Measurements from ENCODE around the gene FASTKD2. TPM values are rescaled to one million over a fixed set of nuclear protein-coding genes. Genes with fewer than 3 reads are reported as not detected.

Gene FASTKD2
- 10 to 100 TPM; 24.8 to 35.9 TPM for total RNA-seq

DNA sequence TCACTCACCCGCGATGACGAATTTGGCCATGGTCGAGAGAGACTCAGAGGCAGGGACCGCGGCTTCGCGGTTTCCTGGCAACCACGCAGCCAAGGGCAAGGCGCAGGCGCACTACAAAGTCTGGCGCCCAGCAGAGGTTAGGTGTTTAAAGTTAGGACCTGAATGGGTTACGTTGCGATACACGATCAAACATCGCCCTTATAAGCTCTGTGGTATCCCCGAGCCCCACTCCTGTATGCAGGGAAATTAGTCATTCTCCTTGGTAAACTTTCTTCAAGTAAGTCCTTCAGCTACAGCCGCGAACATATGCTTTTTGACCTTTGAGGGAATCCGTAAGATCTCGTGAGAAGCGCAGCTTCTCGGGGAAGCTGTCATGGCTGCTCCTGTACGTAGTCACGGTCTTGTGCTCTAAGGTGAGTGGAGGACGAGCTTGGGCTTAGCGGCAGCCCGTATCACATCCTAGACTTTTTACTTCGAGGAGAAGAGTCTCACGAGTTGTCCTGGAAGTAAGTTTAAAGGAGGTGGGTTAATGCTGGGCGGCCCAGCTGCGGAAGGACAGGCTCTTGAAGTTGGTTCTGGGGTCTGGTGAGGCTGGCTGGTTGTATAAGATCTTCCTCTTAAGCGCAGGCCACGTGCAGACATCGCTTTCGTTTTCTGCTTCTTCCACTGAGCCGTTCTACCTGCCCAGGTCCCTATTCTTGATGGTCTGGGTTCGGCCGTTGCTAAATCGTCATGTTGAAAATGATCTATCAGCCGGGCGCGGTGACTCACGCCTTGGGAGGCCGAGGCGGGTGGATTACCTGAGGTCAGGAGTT is at the start of gene FASTKD2, which contains the start of gene MDH1B:
FASTKD2 (plus strand) TSS at position 365 of the 815 bp plus-strand sequence. CDS start 1,088 bp downstream, outside the sequence.
MDH1B (minus strand) TSS at position 87 of the 815 bp plus-strand sequence; CDS start at position 30, 57 bp downstream.
- ATAC-seq (peak; percentile 90 to 91), DNase-seq (ENCODE audit: low spot score in 2 of 2) (peak; percentile 80 to 96)
- Mint-ChIP-seq H3K27ac (peak within 1 kb of the TSS in 1 of 2 donors; percentile 98), H3K36me3 (peaks cover 11 to 22% of the 10 kb centered on the region in 2 donors), H3K9me3 (no peaks in the 10 kb centered on the region)

DNA sequence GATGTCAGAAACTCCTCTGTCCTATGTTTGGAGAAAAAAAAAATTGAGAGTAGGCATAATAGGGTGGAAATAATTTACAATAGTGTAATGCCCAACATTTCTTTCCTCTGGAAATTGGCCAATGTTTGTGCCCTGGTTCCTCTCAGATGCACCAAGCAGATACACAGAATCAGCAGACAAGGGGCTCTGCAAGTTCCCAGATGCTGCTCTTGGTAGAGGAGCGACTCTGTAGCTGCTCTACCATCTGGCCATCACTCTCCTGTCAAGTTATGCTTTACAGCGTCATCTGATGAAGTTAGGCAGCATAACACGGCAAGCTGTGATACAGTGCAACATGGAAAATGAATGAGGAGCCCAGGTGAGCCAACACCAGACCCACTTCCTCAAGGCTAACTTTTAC is 48.8 kb upstream of the FASTKD2 start:
- Mint-ChIP-seq H3K36me3 (no peaks in the 10 kb centered on the region), H3K27ac (no peak overlapping the region), H3K9me3 (no peaks in the 10 kb centered on the region)
- ATAC-seq, result no peak
- DNase-seq (ENCODE audit: low spot score in 2 of 2), result no peak

DNA sequence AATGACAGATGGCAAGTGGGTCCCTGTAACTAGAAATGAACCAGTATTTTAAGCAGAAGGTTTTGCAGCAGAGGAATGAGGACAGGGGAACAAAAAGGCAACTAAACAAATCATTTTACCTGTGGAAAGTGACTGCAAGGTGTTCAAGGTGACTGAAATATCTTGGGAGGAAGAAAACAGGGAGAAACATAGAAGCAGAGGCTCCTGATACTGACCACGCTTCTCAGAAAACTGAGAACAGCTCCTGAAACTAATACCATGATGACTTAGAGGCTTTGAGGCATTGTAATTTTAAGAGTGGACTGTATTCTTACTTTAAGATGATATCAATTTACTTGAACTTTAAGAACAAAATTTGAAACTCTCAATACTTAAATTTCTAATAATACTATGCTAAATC is 47.1 kb upstream of the FASTKD2 start, which contains the start of gene DYTN:
DYTN (minus strand) TSS at position 101 of the 400 bp plus-strand sequence. CDS start 117 bp downstream, outside the sequence.
- no peak for ATAC-seq

DNA sequence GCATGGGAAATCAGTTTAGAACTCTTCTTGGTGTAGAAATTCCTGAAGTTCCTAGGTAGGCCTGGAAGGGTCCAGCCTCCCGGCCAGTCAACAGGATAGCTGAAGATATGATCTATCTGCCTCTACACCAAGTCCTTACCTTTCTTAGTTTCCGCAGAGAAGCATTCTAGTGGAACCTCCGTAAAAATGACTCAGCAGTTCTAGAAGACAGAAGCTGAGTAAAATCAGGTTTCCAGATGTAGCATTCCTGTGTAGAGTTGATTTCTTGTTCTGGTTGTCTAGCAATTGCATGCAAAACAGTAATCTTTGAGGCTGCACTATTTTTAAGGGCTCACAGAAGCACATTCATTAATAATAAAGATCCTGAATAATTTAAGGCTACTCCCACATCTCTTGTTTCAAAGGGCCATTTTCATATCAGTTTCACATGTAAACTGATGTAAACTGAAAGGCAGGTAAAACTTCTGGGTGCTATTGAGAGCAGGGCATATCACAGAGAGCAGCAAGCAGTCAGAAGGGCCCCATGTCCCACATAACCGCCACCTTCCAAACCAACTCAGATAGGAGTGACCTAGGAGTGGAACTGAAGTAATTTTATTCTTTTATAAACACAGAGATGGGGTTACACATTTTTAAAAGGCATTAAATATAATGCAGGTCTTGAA is 44.0 kb upstream of the FASTKD2 start:
- DNase-seq (ENCODE audit: low spot score in 2 of 2), result no peak
- peak in 1 of 2 donors; percentile 16 for ATAC-seq
- H3K9me3 Mint-ChIP-seq, result peaks cover 0 to 4% of the 10 kb centered on the region in 2 donors
- peaks cover 4 to 5% of the 10 kb centered on the region in 2 donors for H3K36me3 Mint-ChIP-seq
- H3K27ac Mint-ChIP-seq, result no peak overlapping the region

More for the DNA sequence above, 47.1 kb upstream of the FASTKD2 start, which contains the start of gene DYTN:
- H3K27ac Mint-ChIP-seq, result no peak within 1 kb of the TSS
- H3K36me3 Mint-ChIP-seq, result peaks cover 4 to 5% of the 10 kb centered on the region in 2 donors
- DNase-seq (ENCODE audit: low spot score in 2 of 2), result no peak
- H3K9me3 Mint-ChIP-seq, result peaks cover 0 to 4% of the 10 kb centered on the region in 2 donors

DNA sequence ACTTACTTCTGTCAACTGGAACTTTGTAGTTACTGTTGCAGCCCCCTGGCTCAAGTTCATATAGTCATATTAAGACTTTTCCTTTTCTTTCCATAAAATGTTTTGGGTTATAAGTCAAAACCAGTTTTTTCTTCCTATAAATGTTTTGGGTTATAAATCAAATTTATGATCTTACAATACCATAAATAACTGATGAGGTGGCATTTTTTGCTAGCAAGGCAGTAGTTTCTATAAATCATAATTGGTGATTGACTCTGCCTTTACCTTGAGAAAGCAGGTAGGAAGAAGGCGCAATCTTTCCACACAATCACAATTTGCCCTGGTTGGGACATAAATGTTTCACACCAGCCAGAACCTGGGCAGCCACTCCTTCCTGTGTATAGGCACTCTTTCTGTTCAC is 42.1 kb upstream of the FASTKD2 start:
- ATAC-seq (no peak), DNase-seq (ENCODE audit: low spot score in 2 of 2) (no peak)
- peaks cover 0 to 4% of the 10 kb centered on the region in 2 donors for H3K9me3 Mint-ChIP-seq
- no peak overlapping the region for H3K27ac Mint-ChIP-seq
- peaks cover 4 to 5% of the 10 kb centered on the region in 2 donors for H3K36me3 Mint-ChIP-seq

DNA sequence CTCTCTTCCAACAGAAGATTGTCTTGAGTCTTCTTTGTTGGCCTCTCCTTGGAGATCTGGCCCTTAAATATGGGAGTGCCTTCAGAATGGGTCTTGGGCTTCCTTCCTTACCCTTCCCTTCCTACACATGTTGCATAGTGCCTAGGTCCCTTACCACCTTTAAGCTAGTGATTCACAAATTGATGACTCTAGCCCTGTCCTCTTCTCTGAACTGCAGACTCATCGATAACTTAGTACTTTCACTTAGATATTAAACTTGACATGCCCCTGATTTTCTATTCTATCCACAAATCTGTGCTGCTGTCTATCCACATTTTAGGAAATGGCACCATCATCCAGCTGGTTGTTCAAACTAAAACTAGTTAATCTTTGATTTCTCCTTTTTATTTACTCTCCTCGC is 38.1 kb upstream of the FASTKD2 start:
- DNase-seq (ENCODE audit: low spot score in 2 of 2) (no peak), ATAC-seq (no peak)
- peaks cover 0 to 1% of the 10 kb centered on the region in 2 donors for H3K9me3 Mint-ChIP-seq
- H3K27ac Mint-ChIP-seq, result no peak overlapping the region
- peaks cover 2% of the 10 kb centered on the region in 2 donors for H3K36me3 Mint-ChIP-seq

DNA sequence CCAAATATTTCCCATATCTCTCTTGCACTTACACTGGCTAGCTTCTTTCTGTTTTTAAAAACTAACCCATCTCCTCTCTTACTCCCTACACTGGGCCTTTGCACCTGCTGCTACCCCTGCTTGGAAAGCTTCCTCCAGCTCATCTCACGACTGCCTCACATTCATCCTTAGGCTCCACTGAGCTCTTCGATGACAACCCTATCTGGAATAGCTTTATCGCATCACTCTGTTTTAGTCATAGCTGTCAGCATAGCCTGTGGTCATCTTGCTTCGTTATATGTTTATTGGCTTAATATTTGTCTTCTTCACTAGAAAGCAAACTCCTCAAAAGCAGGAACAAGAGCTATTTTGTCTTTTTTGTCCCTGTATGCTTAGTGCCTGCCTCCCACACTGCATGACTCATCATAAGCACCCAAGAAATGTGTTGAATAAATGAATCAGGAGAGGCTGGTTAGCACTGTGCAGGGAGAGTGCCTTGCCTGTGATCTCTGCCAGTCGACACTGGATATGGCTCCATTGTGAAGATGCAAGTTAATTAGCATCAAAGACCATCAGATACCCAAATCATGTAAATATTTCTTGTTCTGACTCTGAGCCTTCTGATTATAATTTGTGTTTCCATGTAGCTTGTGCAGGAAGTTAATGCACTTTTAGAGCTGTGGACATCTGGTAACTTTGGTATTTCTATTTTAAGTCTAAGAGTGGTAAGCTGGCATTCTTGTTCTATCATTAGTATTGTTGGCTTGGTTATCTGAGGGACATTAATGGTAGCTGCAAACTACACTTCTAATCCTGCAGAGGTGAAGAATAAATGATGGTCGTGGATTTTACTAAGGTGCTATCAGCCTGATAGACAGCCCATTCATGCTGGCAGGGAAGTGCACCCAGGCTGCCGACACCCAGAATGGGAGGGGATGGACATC is 36.9 kb upstream of the FASTKD2 start:
- peak; percentile 57 to 95 for ATAC-seq
- Mint-ChIP-seq H3K36me3 (no peaks in the 10 kb centered on the region), H3K27ac (peak overlapping the region in 1 of 2 donors; percentile 58), H3K9me3 (no peaks in the 10 kb centered on the region)
- no peak for DNase-seq (ENCODE audit: low spot score in 2 of 2)

DNA sequence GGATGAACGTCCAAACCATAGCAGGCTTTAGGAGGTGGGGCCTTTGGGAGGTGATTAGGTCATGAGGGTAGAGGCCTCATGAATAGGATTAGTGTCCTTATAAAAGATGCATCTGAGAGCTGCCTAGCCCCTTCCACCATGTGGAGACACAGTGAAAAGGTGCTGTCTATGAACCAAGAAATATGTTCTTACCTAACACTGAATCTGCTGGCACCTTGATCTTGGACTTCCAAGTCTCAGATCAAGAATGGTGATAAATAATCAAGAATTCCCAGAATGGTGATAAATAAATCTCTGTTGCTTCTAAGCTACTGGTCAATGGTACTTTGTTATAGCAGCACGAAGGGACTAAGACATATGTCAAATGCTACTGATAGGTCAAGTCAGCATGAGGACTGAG is 32.1 kb upstream of the FASTKD2 start:
- Mint-ChIP-seq H3K27ac (no peak overlapping the region), H3K36me3 (no peaks in the 10 kb centered on the region), H3K9me3 (no peaks in the 10 kb centered on the region)
- DNase-seq (ENCODE audit: low spot score in 2 of 2), result no peak
- no peak for ATAC-seq

DNA sequence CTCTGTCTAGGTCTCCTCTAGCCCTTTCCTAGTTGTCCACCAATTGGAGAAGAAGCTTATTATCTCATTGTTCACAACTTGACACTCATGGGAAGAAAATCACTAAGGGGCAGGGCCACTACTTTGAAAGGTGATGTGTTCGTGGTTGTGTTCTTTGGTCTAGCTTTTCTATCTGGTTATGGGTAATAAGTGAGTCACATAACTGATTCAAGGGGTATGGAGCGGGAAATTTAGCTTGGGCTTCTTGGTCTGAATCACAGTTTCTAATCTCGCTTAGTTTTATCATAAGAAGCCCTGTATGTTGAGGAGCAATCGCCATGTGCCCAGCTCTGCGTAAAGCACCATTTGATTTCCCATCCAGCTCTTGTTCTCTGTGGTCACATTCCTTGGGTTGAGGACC is 28.5 kb upstream of the FASTKD2 start:
- Mint-ChIP-seq H3K27ac (no peak overlapping the region), H3K9me3 (no peaks in the 10 kb centered on the region), H3K36me3 (no peaks in the 10 kb centered on the region)
- peak; percentile 94 to 98 for ATAC-seq
- DNase-seq (ENCODE audit: low spot score in 2 of 2), result peak in 1 of 2 donors; percentile 9

DNA sequence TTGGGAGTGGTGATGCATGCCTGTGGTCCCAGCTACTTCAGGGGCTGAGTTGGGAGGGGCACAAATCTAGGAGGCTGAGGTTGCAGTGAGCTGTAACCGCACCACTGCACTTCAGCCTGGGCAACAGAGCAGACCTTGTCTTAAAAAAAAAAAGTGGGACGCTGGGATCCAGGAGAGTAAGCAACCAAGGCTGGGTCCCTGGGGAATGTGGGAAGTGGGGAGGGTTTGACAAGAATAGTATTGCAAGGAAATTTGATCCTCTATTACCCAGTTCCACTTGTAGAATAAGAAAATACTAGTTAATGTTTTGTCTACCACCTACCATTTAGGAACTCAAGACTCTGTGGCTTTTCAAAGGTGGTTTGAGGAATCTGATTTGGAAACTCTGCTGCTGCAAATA is 26.1 kb upstream of the FASTKD2 start:
- DNase-seq (ENCODE audit: low spot score in 2 of 2), result no peak
- no peaks in the 10 kb centered on the region for H3K36me3 Mint-ChIP-seq
- no peak overlapping the region for H3K27ac Mint-ChIP-seq

DNA sequence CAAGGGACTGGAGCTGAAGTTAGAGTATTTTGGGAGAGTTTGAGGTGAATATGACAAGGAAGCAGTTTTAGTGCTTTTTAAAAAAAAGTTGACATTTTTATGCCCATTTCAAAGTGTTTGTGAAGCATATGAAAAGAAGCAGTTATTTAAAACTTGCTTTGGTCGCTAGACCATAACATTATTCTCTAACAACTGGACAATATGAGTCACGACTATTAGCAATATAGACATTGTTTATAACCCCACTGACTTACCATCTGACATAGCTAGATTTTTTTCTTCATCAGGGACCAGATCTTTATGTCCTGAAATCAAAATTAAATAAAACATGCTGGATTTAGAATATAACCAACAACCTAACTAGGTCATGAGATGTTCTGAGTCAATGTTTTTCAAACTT is 24.6 kb upstream of the FASTKD2 start:
- DNase-seq (ENCODE audit: low spot score in 2 of 2) (no peak), ATAC-seq (no peak)
- Mint-ChIP-seq H3K9me3 (no peaks in the 10 kb centered on the region), H3K27ac (no peak overlapping the region), H3K36me3 (no peaks in the 10 kb centered on the region)

More for the DNA sequence above, 26.1 kb upstream of the FASTKD2 start:
- no peaks in the 10 kb centered on the region for H3K9me3 Mint-ChIP-seq
- ATAC-seq, result no peak

DNA sequence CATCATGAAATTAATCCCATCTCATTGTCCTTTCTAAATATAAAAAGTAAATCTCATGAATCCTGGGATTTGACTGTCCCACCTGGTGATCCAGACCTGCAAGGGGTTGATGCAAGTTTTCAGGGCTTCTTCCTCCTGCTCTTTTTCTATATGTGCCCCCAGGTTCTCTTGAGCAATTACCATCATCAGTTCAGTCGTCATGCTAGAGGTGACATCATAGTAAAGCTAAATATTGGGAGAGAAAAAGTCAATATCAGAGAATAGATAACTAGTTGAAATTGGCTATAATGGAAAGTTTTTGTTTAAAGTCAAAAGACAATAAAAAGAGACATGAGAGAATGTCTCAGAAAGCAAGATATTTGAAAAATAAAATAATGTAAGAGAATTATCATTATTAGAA is 8.6 kb upstream of the FASTKD2 start:
- no peak overlapping the region for H3K27ac Mint-ChIP-seq

DNA sequence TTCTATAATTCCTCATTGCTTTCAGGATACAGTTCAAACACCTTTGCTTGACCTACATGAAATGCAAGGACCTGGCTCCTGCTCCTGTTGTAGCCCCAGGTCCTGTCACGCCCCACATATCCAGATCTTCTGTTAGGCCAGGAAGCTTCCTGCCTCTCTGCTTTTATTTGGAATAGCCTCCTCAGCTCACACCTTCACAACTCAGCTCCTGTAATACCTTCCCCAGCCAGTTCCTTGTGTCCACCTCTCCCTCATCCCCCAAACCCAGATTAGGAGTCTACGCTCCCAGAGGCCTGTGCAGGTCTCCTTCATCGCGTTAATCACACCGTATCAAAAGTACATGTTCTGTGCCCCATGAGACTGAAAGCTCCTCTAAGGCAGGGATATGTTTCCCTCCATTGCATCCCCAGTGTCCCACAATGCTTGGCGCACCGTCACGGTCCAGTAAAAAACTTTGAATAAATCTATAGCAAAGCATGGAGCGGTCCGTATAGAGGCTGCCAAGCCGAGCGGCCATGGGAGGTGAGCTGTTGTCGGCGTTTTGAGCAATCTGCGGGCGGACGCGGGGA is 649 bp upstream of the FASTKD2 start:
- Mint-ChIP-seq H3K36me3 (peaks cover 11 to 19% of the 10 kb centered on the region in 2 donors), H3K27ac (peak overlapping the region in 1 of 2 donors; percentile 98), H3K9me3 (no peaks in the 10 kb centered on the region)
- ATAC-seq (no peak), DNase-seq (ENCODE audit: low spot score in 2 of 2) (no peak)

More for the DNA sequence above, 8.6 kb upstream of the FASTKD2 start:
- H3K36me3 Mint-ChIP-seq, result no peaks in the 10 kb centered on the region
- DNase-seq (ENCODE audit: low spot score in 2 of 2) (no peak), ATAC-seq (no peak)
- H3K9me3 Mint-ChIP-seq, result no peaks in the 10 kb centered on the region

DNA sequence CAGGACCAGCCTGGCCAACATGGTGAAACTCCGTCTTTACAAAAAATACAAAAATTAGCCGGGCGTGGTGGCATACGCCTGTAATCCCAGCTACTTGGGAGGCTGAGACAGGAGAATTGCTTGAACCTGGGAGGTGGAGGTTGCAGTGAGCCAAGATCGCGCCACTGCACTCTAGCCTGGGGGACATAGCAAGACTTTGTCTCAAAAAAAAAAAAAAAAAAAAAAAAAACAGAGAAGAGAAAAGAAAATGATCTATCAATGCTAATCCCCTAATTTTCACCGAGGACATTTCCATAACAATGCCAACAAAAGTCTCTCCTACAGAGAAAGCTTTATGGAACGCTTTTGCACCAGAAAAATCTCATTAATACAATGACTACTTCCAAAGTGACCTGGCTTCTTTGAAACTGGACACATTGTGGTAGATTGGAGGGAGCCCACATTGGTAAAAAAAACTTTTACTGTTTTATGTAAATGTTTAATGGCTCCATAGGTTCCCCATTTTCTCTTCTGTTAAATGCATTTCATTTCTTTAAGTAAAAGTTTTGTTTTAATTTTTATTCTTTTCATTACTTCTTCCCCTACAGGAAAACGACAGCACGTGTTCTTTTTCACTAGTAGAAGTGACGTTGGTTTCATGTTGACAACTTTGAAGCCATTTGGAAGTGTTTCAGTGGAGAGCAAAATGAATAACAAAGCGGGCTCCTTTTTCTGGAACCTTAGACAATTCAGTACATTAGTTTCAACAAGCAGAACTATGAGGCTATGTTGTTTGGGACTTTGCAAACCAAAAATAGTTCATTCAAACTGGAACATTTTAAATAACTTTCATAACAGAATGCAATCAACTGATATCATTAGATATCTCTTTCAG is 888 bp downstream of the FASTKD2 start:
- ATAC-seq, result no peak
- Mint-ChIP-seq H3K9me3 (no peaks in the 10 kb centered on the region), H3K36me3 (peaks cover 11 to 22% of the 10 kb centered on the region in 2 donors), H3K27ac (peak overlapping the region in 1 of 2 donors; percentile 98)
- no peak for DNase-seq (ENCODE audit: low spot score in 2 of 2)

DNA sequence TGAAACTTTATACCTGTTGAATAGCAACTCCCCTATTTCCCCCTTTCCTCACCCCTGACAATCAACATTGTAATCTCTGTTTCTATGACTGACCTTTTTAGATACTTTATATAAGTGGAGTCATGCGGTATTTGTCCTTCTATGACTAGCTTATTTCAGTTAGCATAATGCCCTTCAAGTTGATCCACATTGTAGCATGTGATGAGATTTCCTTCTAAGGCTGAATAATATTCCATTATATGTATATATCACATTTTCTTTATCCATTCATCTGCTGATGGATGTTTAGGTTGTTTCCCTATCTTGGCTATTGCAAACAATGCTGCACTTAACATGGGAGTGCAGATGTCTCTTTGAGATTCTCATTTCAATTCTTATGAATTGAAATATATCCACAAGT is 9.5 kb downstream of the FASTKD2 start:
- no peak for DNase-seq (ENCODE audit: low spot score in 2 of 2)
- H3K36me3 Mint-ChIP-seq, result peaks cover 47 to 75% of the 10 kb centered on the region in 2 donors
- H3K9me3 Mint-ChIP-seq, result peaks cover 7 to 11% of the 10 kb centered on the region in 2 donors
- ATAC-seq, result no peak
- no peak overlapping the region for H3K27ac Mint-ChIP-seq
